EL (cell line): ENCODE results near the gene CPPED1.

Experiments used
- DNase-seq: peaks from one replicate; pipeline ENCODE4 v3.0.0-alpha.2; 2016

CPPED1 gene

DNA sequence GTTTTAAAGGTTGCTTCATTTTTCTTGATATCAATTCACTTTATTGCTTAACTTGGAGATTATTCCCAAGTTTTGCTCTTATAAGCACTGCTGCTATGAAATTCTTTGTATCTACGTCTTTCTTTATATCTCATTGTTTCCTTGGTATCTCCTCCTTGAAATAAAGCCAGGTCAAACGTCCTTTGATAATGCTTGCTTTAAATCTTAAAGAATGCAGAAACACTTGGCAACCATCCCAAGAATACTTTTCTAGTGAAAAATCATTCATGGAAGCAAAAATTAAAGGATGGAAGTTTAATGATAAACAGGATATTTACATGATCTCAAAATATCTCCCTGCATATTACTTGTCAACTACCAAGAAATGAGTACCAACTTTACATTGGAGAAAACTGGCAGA is 175.2 kb downstream of the CPPED1 start:
- peak; percentile 12 for DNase-seq

DNA sequence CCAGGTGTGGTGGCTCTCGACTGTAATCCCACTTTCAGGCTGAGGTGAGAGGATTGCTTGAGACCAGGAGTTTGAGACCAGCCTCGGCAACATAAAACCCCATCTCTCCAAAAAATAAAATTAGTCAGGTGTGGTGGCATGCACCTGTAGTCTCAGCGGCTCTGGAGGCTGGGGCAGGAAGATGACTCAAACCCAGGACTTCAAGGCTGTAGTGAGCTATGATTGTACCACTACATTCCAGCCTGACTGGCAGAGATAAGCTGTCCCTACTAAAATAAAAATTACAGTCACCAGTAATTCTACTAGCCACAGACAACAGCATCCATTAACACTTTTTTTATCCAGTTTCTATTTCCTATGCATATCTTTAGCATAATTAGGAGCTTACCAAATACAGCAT is 176.3 kb downstream of the CPPED1 start:
- no peak for DNase-seq

DNA sequence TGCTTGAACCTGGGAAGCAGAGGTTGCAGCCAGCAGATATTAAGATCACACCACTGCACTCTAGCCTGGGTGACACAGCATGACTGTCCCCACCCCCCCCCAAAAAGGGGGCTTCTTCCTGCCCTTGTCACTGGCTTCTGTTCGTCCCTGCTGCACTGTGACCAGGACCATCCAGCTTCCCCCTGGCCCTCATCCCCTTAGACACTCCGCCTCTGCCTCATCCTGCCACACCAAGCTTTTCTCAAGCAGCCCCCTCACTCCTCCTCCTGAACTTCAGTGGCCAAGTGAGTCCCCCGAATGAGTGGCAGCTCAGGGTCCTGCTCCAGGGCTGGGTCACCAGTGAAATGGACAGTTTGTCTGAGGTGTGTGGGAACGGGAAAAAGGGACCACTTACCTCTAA is 177.3 kb downstream of the CPPED1 start:
- DNase-seq: no peak

DNA sequence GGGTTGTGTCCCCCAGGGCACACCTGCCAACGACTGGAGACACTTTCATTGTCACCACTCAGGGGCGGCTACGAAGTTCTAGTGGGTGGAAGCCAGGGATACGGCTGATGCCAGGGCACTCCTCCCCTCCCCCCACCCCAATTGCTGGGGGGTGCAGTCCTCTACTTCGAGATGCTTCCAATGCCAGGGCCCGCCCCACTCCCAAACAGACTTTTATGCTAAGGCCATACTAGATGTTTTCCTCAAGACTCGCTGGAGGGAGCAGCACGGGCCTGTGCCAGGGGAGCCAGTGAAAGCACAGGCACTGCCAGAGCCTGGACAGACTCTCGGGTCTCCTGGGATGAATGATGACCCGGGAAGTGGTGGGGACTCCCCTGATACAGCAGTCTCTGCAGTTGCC is 178.0 kb downstream of the CPPED1 start:
- DNase-seq: no peak

DNA sequence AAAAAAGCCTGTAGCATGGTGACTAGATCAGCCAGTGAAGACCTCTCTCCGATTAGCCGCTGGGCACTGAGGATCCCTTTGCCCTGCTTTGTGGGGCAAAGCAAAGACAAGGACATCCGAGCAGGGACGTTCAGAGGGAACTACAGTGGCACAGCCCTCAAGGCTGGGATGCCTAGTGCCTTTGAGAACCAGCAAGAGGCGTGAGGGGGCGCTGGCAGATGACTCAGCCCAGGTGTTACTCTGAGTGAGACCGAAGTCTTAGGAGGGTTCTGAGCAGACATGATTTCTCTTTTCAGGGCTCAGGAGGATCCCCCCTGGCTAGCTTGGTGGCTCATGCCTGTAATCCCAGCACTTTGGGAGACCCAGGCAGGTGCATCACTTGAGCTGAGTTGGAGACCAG is 178.6 kb downstream of the CPPED1 start:
- DNase-seq: no peak

DNA sequence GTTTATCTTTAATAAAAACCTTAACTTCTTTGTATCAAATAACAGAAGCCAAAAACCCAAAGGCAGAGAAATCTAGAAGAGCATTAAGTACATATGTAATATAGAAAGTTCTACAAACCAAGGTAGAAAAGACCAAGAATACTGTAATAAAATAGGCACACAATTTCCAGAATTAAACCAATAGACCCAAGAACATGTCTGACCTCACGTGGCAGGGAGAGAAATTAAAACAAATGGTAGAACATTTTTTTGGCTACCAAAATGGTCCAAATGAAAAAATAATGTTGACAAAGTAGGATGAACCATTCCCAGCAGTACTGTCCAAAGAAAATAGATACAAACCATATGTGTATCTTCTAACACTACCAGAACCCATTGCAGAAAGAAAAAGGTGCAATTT is 183.5 kb downstream of the CPPED1 start:
- DNase-seq: no peak

DNA sequence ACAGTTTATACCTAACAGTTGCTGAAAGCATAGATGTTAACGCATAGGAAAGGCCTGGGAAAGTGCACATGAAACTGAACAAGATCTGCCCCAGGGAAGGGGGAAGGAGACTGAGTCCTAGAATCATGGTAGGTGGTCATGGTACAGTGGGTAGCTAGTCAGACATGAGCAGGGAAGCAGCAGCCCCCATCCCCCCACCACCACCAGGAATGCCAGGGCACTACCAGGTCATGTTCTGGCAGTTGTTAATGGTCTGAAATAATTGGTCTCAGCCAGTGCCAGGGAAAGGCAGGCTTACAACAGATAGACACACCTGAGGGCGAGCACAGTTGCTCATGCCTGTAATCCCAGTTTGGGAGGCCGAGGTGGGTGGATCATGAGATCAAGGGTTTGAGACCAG is 185.2 kb downstream of the CPPED1 start:
- no peak for DNase-seq

DNA sequence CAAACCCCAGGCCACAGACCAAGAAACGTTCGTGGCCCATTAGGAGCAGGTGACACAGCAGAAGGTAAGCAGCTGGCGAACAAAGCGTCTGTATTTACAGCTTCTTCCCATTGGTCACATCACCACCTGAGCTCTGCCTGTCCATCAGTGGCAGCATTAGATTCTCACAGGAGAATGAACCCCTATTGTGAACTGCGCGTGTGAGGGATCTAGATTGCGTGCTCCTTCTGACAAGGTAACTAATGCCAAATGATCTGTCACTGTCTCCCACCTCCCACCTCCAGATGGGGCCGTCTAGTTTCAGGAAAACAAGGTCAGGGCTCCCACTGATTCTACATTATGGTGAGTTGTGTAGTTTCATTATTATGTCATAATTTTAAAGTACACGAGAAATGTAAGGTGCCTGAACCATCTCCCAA is 186.3 kb downstream of the CPPED1 start:
- DNase-seq: no peak

DNA sequence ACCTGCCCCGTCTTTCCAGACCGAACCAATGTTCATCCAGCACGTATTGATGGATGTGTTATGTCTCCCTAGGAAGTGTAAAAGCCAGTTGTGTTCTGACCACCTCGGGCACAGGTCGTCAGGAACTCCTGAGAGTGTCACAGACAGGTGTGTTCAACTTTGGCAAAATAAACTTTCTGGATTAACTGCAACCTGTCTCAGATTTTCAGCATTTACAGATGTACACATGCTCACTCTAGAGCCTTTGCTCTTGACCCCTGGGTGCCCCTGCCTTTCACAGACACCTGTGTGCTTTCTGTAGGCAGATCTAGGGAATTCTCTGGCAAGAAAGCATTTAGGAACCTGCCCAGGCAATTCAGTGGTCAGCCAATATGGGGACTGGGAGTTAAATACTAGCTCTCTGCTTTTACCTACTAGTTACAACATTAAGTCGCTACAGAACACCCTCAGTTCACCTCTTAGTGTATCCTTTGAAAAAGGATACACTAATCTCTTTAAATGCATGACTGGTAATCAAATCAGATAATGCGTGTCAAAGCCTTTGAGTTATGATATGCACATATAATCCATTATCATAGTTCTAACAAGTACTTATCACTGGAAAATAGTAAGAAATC is 188.9 kb downstream of the CPPED1 start:
- no peak for DNase-seq

DNA sequence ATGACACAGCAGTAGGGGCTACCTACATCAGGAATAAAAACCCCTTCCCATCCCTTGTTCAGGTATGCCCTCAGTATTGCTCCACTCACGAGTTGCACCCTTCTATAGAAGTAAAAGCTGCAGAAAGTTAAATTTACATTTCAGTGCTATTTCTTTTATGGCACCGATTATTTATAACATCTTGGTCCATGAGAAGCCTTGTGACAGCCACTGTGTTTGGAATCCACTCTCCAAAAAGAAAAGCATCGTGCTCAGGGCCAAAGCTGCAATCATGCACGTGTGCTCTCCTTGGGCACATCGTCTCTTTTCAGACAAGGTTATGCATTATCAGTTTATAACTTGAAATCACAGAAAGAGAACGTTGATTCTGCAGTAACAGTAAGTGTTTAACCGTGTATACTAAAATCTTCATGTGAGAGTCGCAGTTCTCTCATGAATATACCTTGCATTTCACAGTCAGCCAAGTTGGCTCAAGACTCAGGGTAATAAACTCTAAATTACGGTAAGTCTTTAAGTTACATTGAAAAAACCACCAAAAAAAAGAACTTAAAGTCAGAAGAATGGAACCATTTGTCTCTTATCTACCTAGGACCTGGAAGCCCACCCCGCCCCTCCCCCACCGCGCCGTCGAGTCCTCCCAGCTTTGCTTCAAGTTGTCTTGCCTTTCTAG is 189.6 kb downstream of the CPPED1 start:
- DNase-seq: no peak

DNA sequence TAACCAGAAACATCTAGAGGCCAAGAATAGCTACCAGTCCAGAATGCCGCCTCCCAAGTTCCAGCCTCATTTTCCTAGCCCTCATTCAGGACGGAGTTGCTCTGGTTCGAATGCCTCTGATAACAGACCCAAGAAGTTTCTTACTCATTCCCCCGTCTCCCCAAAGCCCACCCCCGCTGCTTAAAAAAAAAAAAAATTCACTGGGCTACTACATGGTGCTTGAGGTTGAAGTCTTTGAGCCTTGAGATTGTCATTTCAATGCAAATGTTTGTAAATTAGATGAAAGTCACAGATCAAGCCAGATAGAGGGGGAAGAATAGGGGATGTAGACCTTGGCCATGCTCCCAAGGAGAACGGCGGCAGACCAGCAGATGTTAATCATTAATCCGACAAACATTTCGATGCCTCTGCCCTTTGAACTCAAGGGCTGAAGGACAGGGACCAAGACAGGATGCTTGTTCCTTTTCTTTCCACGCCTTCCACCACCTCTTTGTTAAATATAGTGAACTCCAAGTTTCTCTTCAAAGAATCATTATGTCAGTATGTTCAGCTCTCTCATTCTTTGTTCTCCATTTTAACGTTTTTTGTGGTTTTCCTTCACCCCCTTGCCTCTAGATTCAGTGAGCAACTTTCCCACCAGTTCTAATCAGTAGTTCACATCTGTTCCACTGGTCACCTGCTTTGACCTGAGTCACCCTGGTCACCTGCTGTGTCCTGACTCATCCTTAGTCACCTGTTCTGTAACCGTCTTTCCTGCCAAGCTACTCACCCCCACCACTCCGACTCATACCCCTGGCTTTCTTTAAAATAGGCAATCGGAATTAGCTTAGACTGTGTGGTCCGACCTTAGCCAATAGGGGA is 190.3 kb downstream of the CPPED1 start:
- DNase-seq: peak; percentile 42

DNA sequence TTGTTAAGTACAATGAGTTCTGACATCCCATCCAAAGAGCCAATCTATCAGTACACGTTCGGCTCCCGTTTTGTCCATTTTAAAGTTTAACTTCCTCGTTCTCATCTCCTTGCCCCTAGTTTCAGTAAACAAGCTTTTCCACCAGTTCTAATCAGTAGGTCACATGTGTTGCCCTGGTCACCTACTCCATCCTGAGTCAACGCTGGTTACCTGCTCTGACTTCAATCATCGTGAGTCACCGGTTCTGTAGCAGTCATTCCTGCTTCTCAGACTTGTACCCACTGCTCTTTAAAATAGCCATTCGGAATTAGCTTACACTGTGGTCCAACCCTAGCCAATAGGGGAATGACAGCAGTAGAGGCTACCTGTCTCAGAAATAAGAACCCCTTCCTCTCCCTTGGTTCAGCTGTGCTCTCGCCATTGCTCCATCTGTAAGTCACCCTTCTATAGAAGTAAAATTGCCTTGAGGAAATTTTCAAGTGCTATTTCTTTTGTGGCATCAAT is 191.0 kb downstream of the CPPED1 start:
- no peak for DNase-seq

DNA sequence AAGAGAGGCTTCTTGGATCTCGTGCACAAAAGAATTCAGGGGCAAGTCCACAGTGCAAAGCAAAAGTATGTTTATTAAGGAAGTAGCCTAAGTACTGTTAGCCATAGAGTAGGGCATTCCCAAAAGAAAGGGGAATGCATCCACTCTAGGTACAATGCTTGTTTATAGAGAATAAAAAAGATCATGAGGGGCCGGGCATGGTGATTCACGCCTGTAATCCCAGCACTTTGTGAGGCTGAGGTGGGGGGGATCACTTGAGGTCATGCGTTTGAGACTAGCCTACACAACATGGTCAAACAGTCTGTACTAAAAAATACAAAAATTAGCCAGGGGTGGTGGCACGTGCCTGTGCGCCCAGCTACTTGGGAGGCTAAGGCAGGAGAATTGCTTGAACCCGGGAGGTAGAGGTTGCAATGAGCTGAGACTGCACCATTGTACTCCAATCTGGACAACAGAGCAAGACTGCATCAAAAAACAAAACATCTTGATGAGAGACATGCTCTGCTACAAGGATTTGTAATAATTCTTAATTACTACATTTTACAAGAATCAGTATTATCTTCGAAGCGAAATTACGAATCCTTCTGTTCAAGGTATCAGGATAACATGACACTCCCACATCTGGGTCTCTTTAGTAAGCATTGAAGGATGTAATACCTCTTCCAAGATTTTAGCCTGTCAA is 191.6 kb downstream of the CPPED1 start:
- DNase-seq: no peak

DNA sequence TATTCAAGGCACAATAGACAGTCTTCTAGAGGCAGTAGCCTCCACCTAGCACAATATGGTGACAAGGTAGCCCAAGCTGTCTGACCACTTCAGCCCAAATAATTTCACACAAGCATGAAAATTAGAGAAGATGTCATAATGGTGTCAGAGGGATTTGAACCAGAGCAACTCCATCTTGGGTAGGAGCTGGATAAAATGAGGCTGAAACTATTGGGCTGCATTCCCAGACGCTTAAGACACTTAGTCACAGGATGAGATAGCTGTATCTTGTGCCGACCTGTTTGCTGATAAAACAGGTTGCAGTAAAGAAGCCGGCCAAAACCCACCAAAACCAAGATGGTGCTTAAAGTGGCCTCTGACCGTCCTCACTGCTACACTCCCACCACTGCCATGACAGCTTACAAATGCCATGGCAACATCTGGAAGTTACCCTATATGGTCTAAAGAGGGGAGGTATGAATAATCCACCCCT is 192.6 kb downstream of the CPPED1 start:
- no peak for DNase-seq

DNA sequence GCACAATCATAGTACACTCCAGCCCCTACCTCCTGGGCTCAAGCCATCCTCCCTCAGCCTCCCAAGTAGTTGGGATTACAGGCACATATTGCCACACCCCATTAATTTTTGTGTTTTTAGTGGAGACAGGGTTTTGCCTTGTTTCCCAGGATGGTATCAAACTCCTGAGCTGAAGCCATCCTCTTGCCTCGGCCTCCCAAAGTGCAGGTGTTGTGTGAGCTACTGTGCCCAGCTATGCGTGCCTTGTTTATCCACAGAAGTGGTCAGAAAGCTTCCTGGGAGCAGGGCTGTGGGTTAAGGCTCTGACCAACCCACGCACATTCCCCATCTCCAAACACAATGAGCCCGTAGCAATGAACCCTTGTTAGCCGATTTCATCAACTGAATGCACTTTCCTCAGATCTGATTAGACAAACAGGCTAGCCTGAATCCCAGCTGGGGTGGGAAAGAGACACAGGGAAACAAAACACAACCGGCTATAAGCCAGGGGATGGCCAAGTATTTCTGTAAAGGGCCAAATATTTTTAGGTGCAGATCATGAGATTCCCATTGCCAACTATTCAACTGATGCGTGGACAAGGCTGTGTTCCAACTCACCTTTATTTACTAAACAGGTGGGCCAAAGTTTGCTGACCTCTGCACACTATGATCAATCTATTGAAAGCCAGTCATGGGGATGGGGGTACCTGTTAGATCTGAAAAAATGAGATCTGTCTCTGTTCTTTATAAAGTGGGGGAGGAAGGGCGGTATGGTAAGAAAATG is 193.6 kb downstream of the CPPED1 start:
- no peak for DNase-seq
